GM19372 (cell line): ENCODE results near the gene ARHGEF7.

ENCODE experiments used
- ATAC-seq: cut with Tn5 transposase; IDR thresholded peaks from one replicate; pipeline ENCODE4 v1.9.1; 2021; ENCODE audit warnings: mild to moderate bottlenecking, low read depth, moderate library complexity; ENCODE audit not compliant: unreplicated experiment

The ARHGEF7 gene

GRCh38 chr13:111165241-111166010 is 50.3 kb downstream of the ARHGEF7 start:
- peak; percentile 38 for ATAC-seq

DNA sequence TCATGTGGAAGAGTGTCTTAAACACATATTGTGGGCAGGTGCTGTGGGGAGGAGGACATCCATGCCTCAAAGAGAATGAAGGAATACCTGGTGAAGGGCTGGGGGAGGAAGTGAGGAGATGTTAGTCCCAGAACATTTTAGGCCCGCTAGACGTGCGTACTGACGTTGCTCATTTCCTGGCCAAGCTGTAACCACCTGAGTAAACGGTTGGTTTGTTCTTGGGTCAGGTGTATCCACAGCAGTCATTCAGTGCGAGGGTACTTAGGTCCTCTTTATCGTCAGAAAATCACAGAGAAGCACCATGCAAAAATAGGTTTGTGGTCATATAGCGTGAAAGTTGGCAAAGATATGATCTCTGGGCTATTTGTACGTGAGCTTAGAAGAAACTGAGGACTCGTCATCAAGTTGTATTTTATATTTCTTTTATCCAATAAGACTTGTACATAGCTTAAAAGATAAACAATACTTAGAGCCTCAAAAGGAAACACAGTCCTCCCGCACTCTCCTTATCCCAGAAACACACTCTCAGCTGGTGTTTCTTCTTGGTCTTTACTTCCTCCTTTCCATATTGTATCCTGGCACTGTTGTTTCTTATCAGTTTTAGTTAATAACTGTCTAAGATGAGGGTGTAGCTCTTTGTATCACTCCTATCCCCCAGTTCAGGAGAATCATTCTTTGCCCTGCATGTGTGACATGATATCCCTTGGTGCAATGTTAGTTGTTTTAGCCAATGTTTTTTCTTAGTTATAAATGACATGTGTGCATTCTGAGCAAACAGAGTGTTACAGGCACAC is 52.0 kb downstream of the ARHGEF7 start:
- no peak for ATAC-seq

GRCh38 chr13:111168107-111168506 is 53.0 kb downstream of the ARHGEF7 start:
- no peak for ATAC-seq

DNA sequence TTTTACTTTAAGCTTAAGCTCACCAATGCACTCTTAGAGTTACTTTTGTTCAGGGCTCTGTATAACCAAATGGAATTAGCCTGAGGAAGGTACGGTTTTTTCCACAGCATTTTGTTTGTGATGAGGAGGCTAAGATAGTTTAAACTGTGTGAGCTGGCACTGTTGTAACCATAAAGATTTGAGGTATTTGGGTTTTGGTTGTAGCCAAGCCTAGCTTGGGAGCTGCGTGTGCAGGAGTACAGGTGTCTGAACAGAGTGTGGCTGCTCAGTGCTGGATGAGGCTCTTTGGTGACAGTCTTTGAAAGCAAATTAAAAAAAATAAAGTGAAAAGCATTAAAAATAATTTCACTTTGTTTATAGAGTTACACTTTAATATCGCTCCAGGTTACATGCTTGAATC is 56.0 kb downstream of the ARHGEF7 start:
- no peak for ATAC-seq

DNA sequence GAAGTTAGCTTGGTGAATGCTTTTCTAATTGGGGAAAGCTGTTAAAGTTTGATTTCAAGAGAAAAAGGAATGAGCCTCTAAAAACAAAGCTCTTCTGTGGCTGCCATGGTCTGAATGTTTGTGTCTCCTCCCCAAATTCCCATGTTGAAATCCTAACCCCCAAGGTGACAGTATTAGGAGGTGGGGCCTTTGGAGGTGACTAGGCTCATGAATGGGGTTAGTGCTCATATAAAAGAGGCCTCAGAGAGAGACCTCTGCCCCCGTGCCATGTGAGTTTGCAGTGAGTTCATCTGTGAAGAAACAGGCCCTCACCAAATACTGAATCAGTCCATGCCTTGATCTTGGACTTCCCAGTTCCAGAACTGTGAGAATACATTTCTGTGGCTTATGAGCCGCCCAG is 56.5 kb downstream of the ARHGEF7 start:
- ATAC-seq = no peak

DNA sequence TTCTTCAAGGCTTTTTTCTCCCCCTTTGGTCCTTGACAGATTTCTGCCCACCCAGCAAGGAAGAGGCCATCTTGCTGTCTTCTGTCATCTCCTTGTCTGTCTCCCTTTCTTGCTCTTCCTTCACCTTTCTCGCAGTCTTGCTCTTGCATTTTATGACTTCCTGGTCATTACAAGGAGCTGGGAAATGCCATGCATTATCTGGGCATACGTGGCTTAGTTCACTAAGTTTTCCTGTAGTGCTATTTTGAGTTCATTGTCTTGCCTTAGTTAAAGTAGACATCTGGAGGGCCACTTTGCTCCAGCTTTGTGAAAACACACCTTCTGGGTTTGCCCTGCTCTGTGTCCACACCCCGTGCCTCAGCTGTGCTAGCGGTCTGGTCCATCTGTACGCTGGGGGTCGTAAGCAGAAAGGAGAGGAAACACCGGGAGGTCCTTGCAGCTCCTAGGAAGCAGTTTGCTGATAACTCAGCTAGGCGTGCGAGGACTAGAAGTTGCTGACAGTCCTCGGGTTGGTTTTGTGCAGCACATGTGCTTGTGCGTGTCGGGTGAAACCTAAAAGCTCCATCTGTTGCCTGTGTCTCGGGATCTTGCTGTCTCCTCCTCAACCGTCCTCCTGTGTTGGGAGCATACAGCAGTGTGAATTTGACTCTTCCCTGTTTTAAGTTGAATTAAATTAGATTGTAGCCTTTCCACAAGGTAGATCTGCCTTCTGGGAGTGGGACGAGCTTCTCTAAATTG is 59.4 kb downstream of the ARHGEF7 start:
- no peak for ATAC-seq

DNA sequence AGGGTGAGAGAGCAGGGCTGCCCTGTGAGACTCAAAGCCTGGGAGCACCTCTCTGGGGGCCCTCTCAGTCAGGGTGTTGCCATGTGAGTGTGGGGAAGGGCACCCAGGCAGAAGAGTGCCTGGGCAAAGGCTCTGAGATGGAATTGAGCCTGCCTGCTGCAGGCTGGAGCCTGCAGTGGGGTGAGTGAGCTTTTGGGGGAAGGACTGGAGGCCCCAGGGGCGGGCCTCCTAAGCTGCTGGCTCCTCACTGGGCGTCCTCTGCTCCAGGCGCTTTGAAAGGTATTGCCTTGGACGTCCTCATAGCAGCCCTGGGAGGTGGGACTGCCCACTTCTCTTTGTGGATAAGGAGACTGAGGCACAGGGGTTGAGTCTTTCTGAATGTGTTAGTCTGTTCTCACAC is 60.3 kb downstream of the ARHGEF7 start:
- no peak for ATAC-seq

DNA sequence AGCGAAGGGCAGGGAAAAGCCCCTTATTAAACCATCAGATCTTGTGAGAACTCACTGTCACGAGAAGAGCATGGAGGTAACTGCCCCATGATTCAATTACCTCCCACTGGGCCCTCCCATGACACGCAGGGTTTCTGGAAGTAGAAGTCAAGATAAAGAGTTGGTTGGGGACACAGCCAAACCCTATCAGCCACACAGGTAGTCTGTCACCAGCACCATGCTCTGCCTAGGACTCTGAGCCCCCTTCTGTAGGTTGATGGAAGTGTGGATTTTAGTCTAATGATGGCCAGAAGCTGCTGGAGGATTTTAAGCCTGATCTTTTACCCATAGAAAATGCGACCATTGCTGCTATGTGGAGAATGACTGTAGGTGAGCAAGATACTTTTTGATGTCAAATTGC is 60.8 kb downstream of the ARHGEF7 start:
- no peak for ATAC-seq

DNA sequence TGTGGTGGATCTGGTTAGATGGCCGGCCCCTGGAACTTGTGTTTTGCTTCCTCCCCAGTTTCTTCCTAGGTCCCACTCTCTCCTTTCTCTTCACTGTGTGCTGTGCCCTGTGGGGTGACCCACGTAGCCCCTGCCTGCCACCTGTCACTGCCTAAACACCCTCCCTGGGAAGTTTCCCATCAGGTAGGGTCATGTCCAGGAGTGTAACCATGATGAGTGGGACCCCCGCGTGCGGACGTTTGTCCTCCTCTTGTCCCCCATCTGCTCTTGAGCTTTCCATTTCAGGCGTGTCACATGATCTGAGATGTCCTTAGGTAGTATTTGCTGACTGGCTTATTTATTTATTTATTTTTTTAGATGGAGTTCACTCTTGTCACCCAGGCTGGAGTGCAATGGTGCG is 61.3 kb downstream of the ARHGEF7 start:
- ATAC-seq = no peak

DNA sequence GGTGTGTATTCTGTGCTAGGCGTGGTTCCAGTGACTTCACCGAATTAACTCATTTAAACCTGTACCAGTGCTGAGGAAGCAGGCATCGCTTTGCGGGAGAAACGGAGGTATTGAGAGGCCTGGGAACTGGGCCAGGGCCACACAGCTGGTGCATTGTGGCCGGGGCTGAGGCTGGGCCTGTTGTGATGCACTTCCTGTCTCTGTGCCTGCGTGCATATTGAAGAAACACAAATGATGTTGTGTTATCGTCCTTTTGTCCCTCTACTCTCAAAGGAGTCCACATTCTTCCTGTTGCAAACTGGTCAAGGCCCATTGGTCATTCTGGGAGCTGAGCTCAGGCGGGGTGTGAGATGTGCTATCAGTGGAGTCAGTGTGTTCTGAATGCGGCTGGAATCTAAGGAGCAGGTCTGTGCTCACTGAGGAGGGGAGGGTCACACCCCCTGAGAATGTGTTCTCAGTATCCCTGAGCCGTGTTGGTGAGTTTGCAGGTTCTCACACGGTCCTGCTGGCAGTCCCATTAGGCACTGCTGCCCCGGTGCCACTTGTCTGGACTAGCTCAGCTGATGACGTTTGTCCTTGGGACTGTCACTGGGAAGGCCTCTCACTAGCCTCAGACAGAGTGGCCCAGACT is 62.1 kb downstream of the ARHGEF7 start:
- ATAC-seq = no peak

- no peak for ATAC-seq
Observed at GRCh38 chr13:111177921-111178320, 62.8 kb downstream of the ARHGEF7 start.

DNA sequence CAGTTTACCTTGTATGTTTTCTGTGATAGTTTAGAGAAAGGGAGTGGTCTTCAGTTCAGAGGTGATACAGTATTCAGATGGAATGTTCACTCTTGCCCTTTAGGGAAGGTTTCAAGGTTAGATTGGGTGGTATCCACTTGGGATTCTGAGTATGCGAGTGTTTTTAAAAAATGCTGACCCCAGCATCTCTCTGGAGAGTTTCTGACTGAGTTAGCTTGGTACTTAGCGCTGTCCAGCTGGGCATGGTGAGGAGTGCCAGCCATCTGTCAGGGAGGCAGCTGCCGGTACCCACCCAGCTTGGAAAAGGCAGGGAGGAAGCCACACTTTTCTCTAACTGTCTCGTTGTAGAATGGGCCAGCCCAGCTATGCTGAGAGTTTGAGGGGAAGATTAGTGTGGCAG is 63.3 kb downstream of the ARHGEF7 start:
- no peak for ATAC-seq

GRCh38 chr13:111179908-111180760 is 65.0 kb downstream of the ARHGEF7 start:
- no peak for ATAC-seq

- ATAC-seq = no peak
Observed at GRCh38 chr13:111181977-111182376, 66.9 kb downstream of the ARHGEF7 start.

DNA sequence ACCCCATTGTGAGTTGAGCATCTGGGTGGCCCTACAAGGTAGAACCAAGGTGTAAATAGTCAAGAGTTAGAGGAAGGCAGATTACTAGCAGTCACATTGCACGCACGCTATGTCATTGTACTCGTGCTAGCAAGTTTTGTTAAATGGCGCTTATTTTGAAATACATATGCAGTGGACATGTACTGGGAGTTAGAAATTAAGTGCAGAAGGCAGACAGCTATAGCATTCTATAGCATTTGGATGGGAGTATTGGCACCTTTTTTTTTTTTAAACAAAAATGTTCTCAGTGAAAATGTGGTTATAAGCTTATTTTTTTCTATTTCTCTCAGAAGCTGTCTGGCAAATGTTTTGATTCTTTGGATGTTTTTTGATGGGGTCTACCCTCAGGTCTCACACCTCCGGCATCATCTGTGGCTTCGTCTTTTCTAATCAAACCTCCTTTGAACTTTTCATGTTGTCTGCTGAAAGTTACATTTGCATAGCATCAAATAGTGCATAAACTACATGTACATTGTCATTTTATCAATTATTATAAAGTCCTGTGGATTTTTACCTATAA is 68.1 kb downstream of the ARHGEF7 start:
- no peak for ATAC-seq

GRCh38 chr13:111183959-111184358 is 68.8 kb downstream of the ARHGEF7 start:
- no peak for ATAC-seq

DNA sequence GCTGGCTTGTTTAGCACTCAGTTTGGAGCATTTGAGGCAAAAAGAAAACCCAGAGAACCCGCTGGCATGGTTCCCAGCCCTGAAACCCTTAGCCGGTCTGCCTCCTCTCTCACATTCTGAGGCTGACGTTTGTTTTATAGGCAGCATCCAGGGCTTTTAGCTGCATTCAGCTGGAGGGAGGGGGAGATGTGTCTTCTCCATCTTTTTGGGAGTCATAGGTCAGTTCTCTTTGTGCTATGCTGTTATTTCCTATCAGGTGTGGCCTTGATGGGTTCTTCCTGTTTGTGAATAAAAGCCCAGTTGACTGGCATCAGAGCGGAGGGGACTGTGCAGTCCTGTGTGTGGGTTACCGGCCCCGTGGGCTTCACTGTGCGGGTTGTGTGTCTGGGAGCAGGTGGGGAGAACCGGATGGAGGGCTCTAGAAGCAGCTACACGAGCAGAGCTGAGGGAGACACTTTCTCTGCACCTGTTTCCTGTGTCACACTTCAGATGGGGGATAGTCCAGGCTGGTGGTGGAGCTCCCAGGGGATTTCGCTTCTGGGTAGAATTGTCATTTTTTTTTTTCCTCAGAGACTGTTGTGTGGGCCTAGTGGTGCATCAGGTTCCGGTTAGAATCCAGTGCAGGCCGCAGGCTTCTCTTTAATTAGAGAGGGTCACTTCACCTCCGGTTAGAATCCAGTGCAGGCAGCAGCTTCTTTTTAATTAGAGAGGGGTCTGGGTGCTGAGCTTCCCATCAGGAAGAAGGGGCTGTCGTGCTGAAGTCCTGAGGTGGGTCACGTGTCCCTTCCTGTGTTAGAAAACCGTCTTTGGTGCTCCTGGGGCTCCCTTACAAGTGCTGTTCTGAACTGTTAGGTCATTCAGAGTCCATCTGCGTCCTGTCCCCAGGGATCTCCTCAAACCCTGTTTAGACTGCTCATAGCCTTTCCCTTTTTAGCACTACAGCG is 69.6 kb downstream of the ARHGEF7 start:
- ATAC-seq = peak; percentile 85

- no peak for ATAC-seq
Observed at GRCh38 chr13:111186305-111186935, 71.3 kb downstream of the ARHGEF7 start.
